GM23338 (cell line): ENCODE results near the gene OXGR1. TPM values are rescaled to one million over a fixed set of nuclear protein-coding genes. Genes with fewer than 3 reads are reported as not detected.
"Not testable (repeated sequence)": the region's sequence is repeated elsewhere in the genome, so short reads cannot be mapped to it uniquely, and the experiment has no call there.

Experiments used
- ATAC-seq: fragments of 200-7000 bp; cut with Tn5 transposase; 3 replicates; pipeline ENCODE4 v1.9.1; 2020
- DNase-seq: peaks from one replicate; pipeline ENCODE4 v3.0.0-alpha.2; 2015; ENCODE audit warnings: low spot score
- H2AFZ ChIP-seq: fragments of 200-600 bp; sonication (generic); 2 replicates; pipeline ENCODE4 v1.8.0; 2016; ENCODE audit warnings: antibody characterized with exemption, mild to moderate bottlenecking, moderate library complexity
- H3F3A ChIP-seq: fragments of 200-600 bp; sonication (generic); replicated peaks from 2 replicates; pipeline ENCODE4 v1.8.0; 2017; ENCODE audit warnings: antibody characterized with exemption, mixed run types, low read depth
- H3K27ac ChIP-seq: fragments of 200-600 bp; sonication (generic); 2 replicates; pipeline ENCODE4 v1.6.1; 2016; ENCODE audit warnings: low read depth
- H3K27me3 ChIP-seq: fragments of 200-600 bp; sonication (generic); 2 replicates; pipeline ENCODE4 v1.8.0; 2016; ENCODE audit warnings: mild to moderate bottlenecking, mixed run types, moderate library complexity; ENCODE audit not compliant: insufficient read depth
- H3K36me3 ChIP-seq: fragments of 200-600 bp; sonication (generic); 2 replicates; pipeline ENCODE4 v1.8.0; 2016; ENCODE audit warnings: mild to moderate bottlenecking; ENCODE audit not compliant: insufficient read depth
- H3K4me1 ChIP-seq: fragments of 200-600 bp; sonication (generic); 2 replicates; pipeline ENCODE4 v1.8.0; 2016; ENCODE audit warnings: mild to moderate bottlenecking, moderate library complexity; ENCODE audit not compliant: insufficient read depth
- H3K4me2 ChIP-seq: fragments of 200-600 bp; sonication (generic); 2 replicates; pipeline ENCODE4 v1.7.1; 2017; ENCODE audit warnings: mixed run types
- H3K4me3 ChIP-seq: fragments of 200-600 bp; sonication (generic); 2 replicates; pipeline ENCODE4 v1.6.1; 2016; ENCODE audit warnings: mixed run types
- H3K79me2 ChIP-seq: fragments of 200-600 bp; sonication (generic); replicated peaks from 2 replicates; pipeline ENCODE4 v1.8.0; 2017; ENCODE audit warnings: mild to moderate bottlenecking; ENCODE audit not compliant: insufficient read depth
- H3K9me2 ChIP-seq: fragments of 200-600 bp; sonication (generic); 2 replicates; pipeline ENCODE4 v1.8.0; 2017; ENCODE audit not compliant: insufficient read depth
- H4K20me1 ChIP-seq: fragments of 200-600 bp; sonication (generic); replicated peaks from 2 replicates; pipeline ENCODE4 v1.8.0; 2017; ENCODE audit warnings: mild to moderate bottlenecking; ENCODE audit not compliant: insufficient read depth
- H3K27ac Mint-ChIP-seq: 2 replicates; pipeline ENCODE4 v1.8.0; 2020; ENCODE audit warnings: inconsistent platforms, mild to moderate bottlenecking, moderate library complexity, mixed read lengths
- H3K27me3 Mint-ChIP-seq: 3 replicates; pipeline ENCODE4 v1.8.0; 2022; ENCODE audit warnings: low read depth, mild to moderate bottlenecking, moderate library complexity, mixed read lengths, inconsistent platforms; ENCODE audit not compliant: insufficient read depth, poor library complexity
- H3K36me3 Mint-ChIP-seq: 3 replicates; pipeline ENCODE4 v1.8.0; 2021; ENCODE audit warnings: low read depth, mild to moderate bottlenecking, inconsistent platforms, moderate library complexity, mixed read lengths
- H3K4me1 Mint-ChIP-seq: 3 replicates; pipeline ENCODE4 v1.8.0; 2020; ENCODE audit warnings: mild to moderate bottlenecking, inconsistent platforms, mixed read lengths
- H3K4me3 Mint-ChIP-seq: 3 replicates; pipeline ENCODE4 v1.8.0; 2021; ENCODE audit warnings: moderate library complexity, mild to moderate bottlenecking, inconsistent platforms, mixed read lengths
- H3K9me3 Mint-ChIP-seq: 3 replicates; pipeline ENCODE4 v1.8.0; 2020; ENCODE audit warnings: moderate library complexity, mild to moderate bottlenecking, inconsistent platforms, mixed read lengths
- CTCF ChIP-seq, 2 experiments: fragments of 200-600 bp in 1 of 2; sonication (generic) in 1 of 2; conservative IDR thresholded peaks; 2 replicates each; pipeline versions ENCODE4 v1.5.1 to v1.6.1; 2016 to 2017; ENCODE audit warnings: antibody characterized with exemption in 2 of 2, low read depth in 2 of 2, mild to moderate bottlenecking in 2 of 2, moderate library complexity in 1 of 2
- EZH2phosphoT487 ChIP-seq: fragments of 200-600 bp; sonication (generic); IDR thresholded peaks from one replicate; pipeline ENCODE4 v1.8.1; 2018; ENCODE audit warnings: antibody characterized with exemption; ENCODE audit not compliant: unreplicated experiment
- NANOG ChIP-seq: IDR thresholded peaks from 2 replicates; pipeline ENCODE4 v1.6.1; 2016; ENCODE audit warnings: antibody characterized with exemption, borderline replicate concordance
- POLR2AphosphoS5 ChIP-seq: IDR thresholded peaks from 2 replicates; pipeline ENCODE4 v1.6.1; 2016; ENCODE audit warnings: antibody characterized with exemption, low read depth
- ZNF462 ChIP-seq: fragments of 250-450 bp; sonication (Bioruptor Pico); IDR thresholded peaks from 2 replicates; pipeline ENCODE4 v1.5.0; 2020; ENCODE audit warnings: mild to moderate bottlenecking, moderate library complexity
- polyA plus RNA-seq: library from polyadenylated mRNA; unstranded; fragments of >200 nt; fragmentation: Nextera tagmentation; extraction: Ambion mirVana; gene quantifications from 2 replicates; pipeline ENCODE4 v1.2.1, GENCODE V29; 2016
- total RNA-seq: library from RNA; depleted of rRNA; stranded (reverse); fragments of >200 nt; shearing (Covaris generic); gene quantifications from 2 replicates; pipeline ENCODE4 v1.2.3, GENCODE V29; 2014

The OXGR1 gene
- total and polyA plus RNA-seq, 2 experiments from 2014 or later: 0.29 to 0.80 TPM

GRCh38 chr13:97026531-97027161, 32.4 kb upstream of the OXGR1 start (continued):
- TF ChIP-seq ZNF462 (CRISPR knock-in tag) (no peak), POLR2AphosphoS5 (no peak), NANOG (no peak), EZH2phosphoT487 (no peak)

GRCh38 chr13:97023812-97024211, 29.5 kb upstream of the OXGR1 start:
- not testable (repeated sequence) for H3K4me2 ChIP-seq, H3K9me2 ChIP-seq, H2AFZ ChIP-seq, DNase-seq, H4K20me1 ChIP-seq, H3K4me1 Mint-ChIP-seq, H3K27ac Mint-ChIP-seq, H3K4me3 Mint-ChIP-seq, H3K27me3 ChIP-seq, ATAC-seq, H3F3A ChIP-seq, H3K79me2 ChIP-seq, H3K9me3 Mint-ChIP-seq, H3K4me1 ChIP-seq, H3K27me3 Mint-ChIP-seq, H3K36me3 Mint-ChIP-seq, H3K27ac ChIP-seq, H3K36me3 ChIP-seq, H3K4me3 ChIP-seq

GRCh38 chr13:97023117-97023516, 28.8 kb upstream of the OXGR1 start:
- H3K9me3 Mint-ChIP-seq: no peaks in the 10 kb centered on the region; the same call in 2 of the 3 replicates
- H3K4me2 ChIP-seq: no peak overlapping the region
- no peak overlapping the region for H3K27ac Mint-ChIP-seq
- H3K79me2 ChIP-seq: no peaks in the 10 kb centered on the region
- no peak for TF ChIP-seq NANOG
- no peak for TF ChIP-seq CTCF (conservative IDR thresholded peaks at IDR 0.05; ENCODE audit: low read depth in 2 of 2)
- no peak for TF ChIP-seq POLR2AphosphoS5
- no peak for TF ChIP-seq EZH2phosphoT487
- H2AFZ ChIP-seq: no peak overlapping the region
- H3K4me3 ChIP-seq: no peak overlapping the region
- no peak for DNase-seq
- no peaks in the 10 kb centered on the region for H3K4me1 ChIP-seq
- H3K9me2 ChIP-seq: no peaks in the 10 kb centered on the region
- H3K36me3 ChIP-seq: no peaks in the 10 kb centered on the region
- no peak overlapping the region for H3K4me3 Mint-ChIP-seq
- no peaks in the 10 kb centered on the region for H3K27me3 Mint-ChIP-seq
- H3F3A ChIP-seq: no peaks in the 10 kb centered on the region
- H3K4me1 Mint-ChIP-seq: peaks cover 6% of the 10 kb centered on the region
- H4K20me1 ChIP-seq: no peaks in the 10 kb centered on the region
- no peak for ATAC-seq
- H3K27me3 ChIP-seq: no peaks in the 10 kb centered on the region
- no peaks in the 10 kb centered on the region for H3K36me3 Mint-ChIP-seq
- H3K27ac ChIP-seq: no peak overlapping the region
